Measurements from ENCODE around the gene H19. TPM values are rescaled to one million over a fixed set of nuclear protein-coding genes. Genes with fewer than 3 reads are reported as not detected.
A peak's percentile ranks its signal among the peaks of the same experiment; 100 is the strongest.

H19 gene
- total and polyA plus RNA-seq, 4 donors, result 49.1 to 1,932 (median 181) TPM

- Histone ChIP-seq H3K4me1 (ENCODE audit: control insufficient read depth in 5 of 5, insufficient read depth in 5 of 5, low read length in 5 of 5) (no peaks in the 10 kb centered on the region), H3K9ac (ENCODE audit: insufficient read depth in 1 of 2, low read length in 2 of 2) (no peak overlapping the region), H3K4me3 (no peak overlapping the region), H3K9me3 (ENCODE audit: control insufficient read depth in 4 of 4, insufficient read depth in 3 of 4, low read length in 3 of 4) (no peaks in the 10 kb centered on the region), H3K36me3 (ENCODE audit: control insufficient read depth in 4 of 4, insufficient read depth in 4 of 4, low read length in 4 of 4) (no peaks in the 10 kb centered on the region), H3K27ac (ENCODE audit: low read depth in 1 of 2, low read length in 1 of 2) (no peak overlapping the region), H3K27me3 (ENCODE audit: control insufficient read depth in 3 of 3, insufficient read depth in 3 of 3, low read length in 2 of 3) (no peaks in the 10 kb centered on the region)
- ATAC-seq (ENCODE audit: insufficient read depth, low FRiP score), result no peak
- 67 to 72% methylated on average over 4 to 5 of the region's 13 CpGs for WGBS, 2 donors
- TF ChIP-seq CTCF (IDR thresholded peaks at IDR 0.05; ENCODE audit: control extremely low read depth, extremely low read depth), result no peak
- no peak for DNase-seq
Measured at GRCh38 chr11:1994121-1994520, 3.5 kb downstream of the H19 start.

- TF ChIP-seq CTCF (IDR thresholded peaks at IDR 0.05; ENCODE audit: control extremely low read depth, extremely low read depth), result no peak
- Histone ChIP-seq H3K27ac (ENCODE audit: low read depth in 1 of 2, low read length in 1 of 2) (no peak overlapping the region), H3K4me3 (no peak overlapping the region), H3K36me3 (ENCODE audit: control insufficient read depth in 4 of 4, insufficient read depth in 4 of 4, low read length in 4 of 4) (no peaks in the 10 kb centered on the region), H3K9me3 (ENCODE audit: control insufficient read depth in 4 of 4, insufficient read depth in 3 of 4, low read length in 3 of 4) (no peaks in the 10 kb centered on the region), H3K4me1 (ENCODE audit: control insufficient read depth in 5 of 5, insufficient read depth in 5 of 5, low read length in 5 of 5) (no peaks in the 10 kb centered on the region), H3K9ac (ENCODE audit: insufficient read depth in 1 of 2, low read length in 2 of 2) (no peak overlapping the region), H3K27me3 (ENCODE audit: control insufficient read depth in 3 of 3, insufficient read depth in 3 of 3, low read length in 2 of 3) (no peaks in the 10 kb centered on the region)
- DNase-seq (peak in 1 of 3 donors; percentile 3), ATAC-seq (ENCODE audit: insufficient read depth, low FRiP score) (no peak)
- 92 to 96% methylated on average over 4 to 12 of the region's 26 CpGs for WGBS, 2 donors
Measured at GRCh38 chr11:1992111-1992510, 5.5 kb downstream of the H19 start.

- no peak for DNase-seq
- ATAC-seq (ENCODE audit: insufficient read depth, low FRiP score), result no peak
- no peaks in the 10 kb centered on the region for H3K36me3 ChIP-seq (ENCODE audit: control insufficient read depth in 4 of 4, insufficient read depth in 4 of 4, low read length in 4 of 4)
- no peaks in the 10 kb centered on the region for H3K4me1 ChIP-seq (ENCODE audit: control insufficient read depth in 5 of 5, insufficient read depth in 5 of 5, low read length in 5 of 5)
- H3K9me3 ChIP-seq (ENCODE audit: control insufficient read depth in 4 of 4, insufficient read depth in 3 of 4, low read length in 3 of 4), result no peaks in the 10 kb centered on the region
- H3K9ac ChIP-seq (ENCODE audit: insufficient read depth in 1 of 2, low read length in 2 of 2), result no peak overlapping the region
- no peak overlapping the region for H3K27ac ChIP-seq (ENCODE audit: low read depth in 1 of 2, low read length in 1 of 2)
- TF ChIP-seq CTCF (IDR thresholded peaks at IDR 0.05; ENCODE audit: control extremely low read depth, extremely low read depth), result no peak
- WGBS, 2 donors, result no CpG with 5 or more reads among the region's 29 CpGs
- no peak overlapping the region for H3K4me3 ChIP-seq
- H3K27me3 ChIP-seq (ENCODE audit: control insufficient read depth in 3 of 3, insufficient read depth in 3 of 3, low read length in 2 of 3), result no peaks in the 10 kb centered on the region
Measured at GRCh38 chr11:1990872-1991578, 6.6 kb downstream of the H19 start.

GRCh38 chr11:1989953-1990352 is 7.7 kb downstream of the H19 start:
- no peaks in the 10 kb centered on the region for H3K4me1 ChIP-seq (ENCODE audit: control insufficient read depth in 5 of 5, insufficient read depth in 5 of 5, low read length in 5 of 5)
- no peaks in the 10 kb centered on the region for H3K9me3 ChIP-seq (ENCODE audit: control insufficient read depth in 4 of 4, insufficient read depth in 3 of 4, low read length in 3 of 4)
- H3K9ac ChIP-seq (ENCODE audit: insufficient read depth in 1 of 2, low read length in 2 of 2), result no peak overlapping the region
- no peak for TF ChIP-seq CTCF (IDR thresholded peaks at IDR 0.05; ENCODE audit: control extremely low read depth, extremely low read depth)
- H3K27ac ChIP-seq (ENCODE audit: low read depth in 1 of 2, low read length in 1 of 2), result no peak overlapping the region
- WGBS, 2 donors, result no CpG with 5 or more reads among the region's 15 CpGs
- no peaks in the 10 kb centered on the region for H3K36me3 ChIP-seq (ENCODE audit: control insufficient read depth in 4 of 4, insufficient read depth in 4 of 4, low read length in 4 of 4)
- H3K27me3 ChIP-seq (ENCODE audit: control insufficient read depth in 3 of 3, insufficient read depth in 3 of 3, low read length in 2 of 3), result no peaks in the 10 kb centered on the region
- no peak for DNase-seq
- H3K4me3 ChIP-seq, result no peak overlapping the region
- ATAC-seq (ENCODE audit: insufficient read depth, low FRiP score), result no peak

All from lung (tissue), 12 donors.